ENCODE results near the gene MRPL28.
"Not testable (repeated sequence)": the region's sequence is repeated elsewhere in the genome, so short reads cannot be mapped to it uniquely, and the experiment has no call there.

MRPL28 gene

GRCh38 chr16:392450-393030 is 22.2 kb upstream of the MRPL28 start:
- FAIRE-seq (no peak), DNase-seq (ENCODE audit: extremely low spot score, insufficient read length, low read depth) (no peak)

GRCh38 chr16:391885-392335 is 21.6 kb upstream of the MRPL28 start:
- peak; percentile 59 for FAIRE-seq
- DNase-seq (ENCODE audit: extremely low spot score, insufficient read length, low read depth) = no peak

GRCh38 chr16:389352-389751 is 19.0 kb upstream of the MRPL28 start:
- FAIRE-seq (no peak), DNase-seq (ENCODE audit: extremely low spot score, insufficient read length, low read depth) (no peak)

- not testable (repeated sequence) for DNase-seq (ENCODE audit: extremely low spot score, insufficient read length, low read depth)
Measured at GRCh38 chr16:387761-388666, 17.7 kb upstream of the MRPL28 start.

GRCh38 chr16:386641-387156 is 16.4 kb upstream of the MRPL28 start:
- FAIRE-seq (no peak), DNase-seq (ENCODE audit: extremely low spot score, insufficient read length, low read depth) (no peak)

More at GRCh38 chr16:387761-388666, 17.7 kb upstream of the MRPL28 start:
- FAIRE-seq = not testable (repeated sequence)

GRCh38 chr16:383326-384051 is 13.2 kb upstream of the MRPL28 start:
- FAIRE-seq (peak; percentile 90), DNase-seq (ENCODE audit: extremely low spot score, insufficient read length, low read depth) (no peak)

- DNase-seq (ENCODE audit: extremely low spot score, insufficient read length, low read depth) (peak; percentile 86), FAIRE-seq (no peak)
Measured at GRCh38 chr16:381789-382717, 11.7 kb upstream of the MRPL28 start, which contains the start of gene PGAP6. Gene PGAP6, minus strand, starts transcription at chr16:381978. Its CDS starts 157 bp downstream, at chr16:381821.

GRCh38 chr16:381012-381788 is 10.9 kb upstream of the MRPL28 start:
- FAIRE-seq (no peak), DNase-seq (ENCODE audit: extremely low spot score, insufficient read length, low read depth) (no peak)

- DNase-seq (ENCODE audit: extremely low spot score, insufficient read length, low read depth) = no peak
- FAIRE-seq = no peak
Measured at GRCh38 chr16:380762-381011, 10.3 kb upstream of the MRPL28 start.

- FAIRE-seq (no peak), DNase-seq (ENCODE audit: extremely low spot score, insufficient read length, low read depth) (no peak)
Measured at GRCh38 chr16:379961-380761, 9.8 kb upstream of the MRPL28 start.

GRCh38 chr16:379183-379960 is 9.0 kb upstream of the MRPL28 start:
- FAIRE-seq = no peak
- no peak for DNase-seq (ENCODE audit: extremely low spot score, insufficient read length, low read depth)

GRCh38 chr16:378821-379182 is 8.5 kb upstream of the MRPL28 start:
- FAIRE-seq = no peak
- DNase-seq (ENCODE audit: extremely low spot score, insufficient read length, low read depth) = no peak

GRCh38 chr16:378113-378820 is 7.9 kb upstream of the MRPL28 start:
- not testable (repeated sequence) for DNase-seq (ENCODE audit: extremely low spot score, insufficient read length, low read depth); FAIRE-seq

- no peak for FAIRE-seq
- no peak for DNase-seq (ENCODE audit: extremely low spot score, insufficient read length, low read depth)
Measured at GRCh38 chr16:377419-377951, 7.1 kb upstream of the MRPL28 start.

- no peak for DNase-seq (ENCODE audit: extremely low spot score, insufficient read length, low read depth)
- FAIRE-seq = no peak
Measured at GRCh38 chr16:376817-377418, 6.6 kb upstream of the MRPL28 start.
